Stimulated activated CD4-positive, alpha-beta T cell treated with anti-CD3 and anti-CD28 coated beads, TNF-alpha, amount 100 ng/mL, for 24 hours (primary cell): ENCODE results near the gene MAN1C1.
"Not testable (repeated sequence)": the region's sequence is repeated elsewhere in the genome, so short reads cannot be mapped to it uniquely, and the experiment has no call there.

ENCODE experiments used
- DNase-seq, 3 experiments: peaks; one replicate each; pipeline ENCODE4 v3.0.0-alpha.2; 2020; ENCODE audit warnings: low read depth in 3 of 3

The MAN1C1 gene

GRCh38 chr1:25680701-25681100 lies 64.1 kb downstream of the MAN1C1 start:
- no peak for DNase-seq

GRCh38 chr1:25682059-25682601 lies 65.5 kb downstream of the MAN1C1 start:
- DNase-seq, result no peak

GRCh38 chr1:25683177-25683576 lies 66.6 kb downstream of the MAN1C1 start:
- DNase-seq, result no peak

GRCh38 chr1:25683731-25684130 lies 67.1 kb downstream of the MAN1C1 start:
- DNase-seq, result no peak

- DNase-seq, result no peak
Measured at GRCh38 chr1:25684216-25684965, 67.8 kb downstream of the MAN1C1 start.

GRCh38 chr1:25685211-25685750 lies 68.7 kb downstream of the MAN1C1 start:
- no peak for DNase-seq

- no peak for DNase-seq
Measured at GRCh38 chr1:25685938-25686665, 69.5 kb downstream of the MAN1C1 start.

GRCh38 chr1:25687221-25688017 lies 70.8 kb downstream of the MAN1C1 start:
- no peak for DNase-seq

- DNase-seq, result no peak
Measured at GRCh38 chr1:25688390-25689119, 72.0 kb downstream of the MAN1C1 start.

- DNase-seq, result no peak
Measured at GRCh38 chr1:25689686-25690381, 73.2 kb downstream of the MAN1C1 start.

- no peak for DNase-seq
Measured at GRCh38 chr1:25690396-25690956, 73.9 kb downstream of the MAN1C1 start.

- DNase-seq, result no peak
Measured at GRCh38 chr1:25691211-25691610, 74.6 kb downstream of the MAN1C1 start.

GRCh38 chr1:25692560-25692959 lies 76.0 kb downstream of the MAN1C1 start:
- DNase-seq, result no peak

- DNase-seq, result no peak
Measured at GRCh38 chr1:25694167-25695007, 77.8 kb downstream of the MAN1C1 start.

GRCh38 chr1:25695090-25695770 lies 78.6 kb downstream of the MAN1C1 start:
- DNase-seq, result no peak

- DNase-seq, result no peak
Measured at GRCh38 chr1:25695771-25696311, 79.2 kb downstream of the MAN1C1 start.

- not testable (repeated sequence) for DNase-seq
Measured at GRCh38 chr1:25696643-25697042, 80.1 kb downstream of the MAN1C1 start.

GRCh38 chr1:25697435-25698217 lies 81.0 kb downstream of the MAN1C1 start:
- no peak for DNase-seq
